Measurements from ENCODE around the gene RAB8B.
"Not testable (repeated sequence)": the region's sequence is repeated elsewhere in the genome, so short reads cannot be mapped to it uniquely, and the experiment has no call there.

Gene RAB8B

DNA sequence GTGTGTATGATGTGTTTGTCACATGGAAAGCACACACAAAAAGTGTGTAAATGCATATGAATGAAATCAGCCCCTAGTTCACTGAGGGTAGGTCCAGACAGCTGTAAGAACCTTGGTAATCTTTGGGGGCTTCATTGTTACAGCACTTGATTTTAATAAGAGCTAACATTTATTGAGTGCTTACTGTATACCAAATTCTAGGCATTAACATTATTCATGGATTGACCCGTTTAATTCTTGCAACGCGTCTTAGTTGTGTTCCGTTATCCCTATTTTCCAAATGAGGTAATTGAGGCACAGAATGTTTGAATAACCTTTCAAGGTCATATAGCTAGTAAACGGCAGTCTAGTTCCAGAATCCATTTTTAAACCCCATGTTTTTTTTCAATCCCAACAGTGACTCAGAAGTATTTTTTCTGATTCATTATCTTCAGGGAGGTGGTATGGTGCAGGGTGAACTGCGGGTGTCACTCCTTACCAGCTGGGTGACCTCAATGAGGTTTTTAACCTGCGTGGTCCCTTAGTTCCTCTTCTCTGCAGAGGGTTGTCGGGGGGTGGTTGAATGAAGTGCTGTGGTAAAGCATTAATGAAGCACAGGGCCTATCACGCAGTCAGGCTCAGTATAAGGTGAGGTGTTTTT is 14.2 kb downstream of the RAB8B start:
- peaks cover 67% of the 10 kb centered on the region for H3K79me2 ChIP-seq (ENCODE audit: low read length)
- TF ChIP-seq, protein P1, sequence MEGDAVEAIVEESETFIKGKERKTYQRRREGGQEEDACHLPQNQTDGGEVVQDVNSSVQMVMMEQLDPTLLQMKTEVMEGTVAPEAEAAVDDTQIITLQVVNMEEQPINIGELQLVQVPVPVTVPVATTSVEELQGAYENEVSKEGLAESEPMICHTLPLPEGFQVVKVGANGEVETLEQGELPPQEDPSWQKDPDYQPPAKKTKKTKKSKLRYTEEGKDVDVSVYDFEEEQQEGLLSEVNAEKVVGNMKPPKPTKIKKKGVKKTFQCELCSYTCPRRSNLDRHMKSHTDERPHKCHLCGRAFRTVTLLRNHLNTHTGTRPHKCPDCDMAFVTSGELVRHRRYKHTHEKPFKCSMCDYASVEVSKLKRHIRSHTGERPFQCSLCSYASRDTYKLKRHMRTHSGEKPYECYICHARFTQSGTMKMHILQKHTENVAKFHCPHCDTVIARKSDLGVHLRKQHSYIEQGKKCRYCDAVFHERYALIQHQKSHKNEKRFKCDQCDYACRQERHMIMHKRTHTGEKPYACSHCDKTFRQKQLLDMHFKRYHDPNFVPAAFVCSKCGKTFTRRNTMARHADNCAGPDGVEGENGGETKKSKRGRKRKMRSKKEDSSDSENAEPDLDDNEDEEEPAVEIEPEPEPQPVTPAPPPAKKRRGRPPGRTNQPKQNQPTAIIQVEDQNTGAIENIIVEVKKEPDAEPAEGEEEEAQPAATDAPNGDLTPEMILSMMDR (IDR thresholded peaks at IDR 0.05; ENCODE audit: low read length): no peak
- no peak for TF ChIP-seq EZH2phosphoT487 (IDR thresholded peaks at IDR 0.05; ENCODE audit: low read length)
- no peak for TF ChIP-seq EZH2 (optimal IDR thresholded peaks at IDR 0.05; ENCODE audit: low read depth, low read length)

DNA sequence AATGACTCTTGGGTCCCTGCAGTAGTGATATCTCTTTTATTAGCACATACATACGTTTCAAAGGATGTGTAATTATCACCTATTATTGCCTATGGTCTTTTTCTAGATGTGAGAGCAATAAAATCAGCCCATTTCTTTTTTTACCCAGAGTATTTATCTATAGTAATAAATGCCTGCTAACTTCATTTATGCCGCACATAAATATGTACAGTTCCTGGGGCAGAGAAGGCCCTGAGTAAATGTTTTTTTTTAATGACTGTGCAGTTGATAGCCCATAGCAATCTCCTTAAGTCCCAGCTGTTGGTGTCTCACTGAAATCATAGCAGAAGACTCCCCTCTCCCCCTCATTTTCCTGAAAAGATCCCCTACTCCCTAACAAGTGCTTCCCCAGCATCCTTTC is 16.7 kb downstream of the RAB8B start:
- no peaks in the 10 kb centered on the region for H4K20me1 ChIP-seq (ENCODE audit: insufficient read depth, low read length)

More for the DNA sequence above, 14.2 kb downstream of the RAB8B start:
- Histone ChIP-seq H3K27me3 (replicated peaks; ENCODE audit: insufficient read depth, low read length) (no peaks in the 10 kb centered on the region), H3K9me2 (replicated peaks; ENCODE audit: insufficient read depth, low read length) (no peaks in the 10 kb centered on the region), H3F3A (ENCODE audit: insufficient read depth, low read length) (no peaks in the 10 kb centered on the region), H3K9ac (ENCODE audit: low read length) (no peak overlapping the region), H3K9me3 (replicated peaks; ENCODE audit: insufficient read depth, low read length) (no peaks in the 10 kb centered on the region), H3K36me3 (replicated peaks; ENCODE audit: insufficient read depth, low read length) (no peaks in the 10 kb centered on the region), H4K20me1 (ENCODE audit: insufficient read depth, low read length) (no peaks in the 10 kb centered on the region), H3K4me1 (ENCODE audit: low read length) (no peaks in the 10 kb centered on the region), H3K4me2 (ENCODE audit: low read depth, low read length) (no peak overlapping the region), H3K27ac (ENCODE audit: low read length) (no peak overlapping the region), H2AFZ (ENCODE audit: low read length) (no peak overlapping the region), H3K4me3 (ENCODE audit: low read length) (no peak overlapping the region)
- no peak for DNase-seq

DNA sequence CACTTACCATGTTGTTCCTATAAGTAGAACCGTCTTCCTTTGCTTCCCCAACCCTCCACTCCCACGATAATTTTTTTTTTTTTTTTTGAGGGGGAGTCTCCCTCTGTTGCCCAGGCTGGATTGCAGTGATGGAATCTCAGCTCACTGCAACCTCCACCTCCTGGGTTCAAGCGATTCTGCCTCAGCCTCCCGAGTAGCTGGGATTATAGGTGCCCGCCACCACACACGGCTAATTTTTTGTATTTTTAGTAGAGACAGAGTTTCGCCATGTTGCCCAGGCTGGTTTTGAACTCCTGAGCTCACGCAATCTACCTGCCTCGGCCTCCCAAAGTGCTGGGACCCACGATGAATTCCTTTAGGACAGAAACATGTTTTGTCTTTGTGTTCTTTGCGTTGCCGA is 19.4 kb downstream of the RAB8B start:
- H2AFZ ChIP-seq (ENCODE audit: low read length); H3K4me1 ChIP-seq (ENCODE audit: low read length); H3K27ac ChIP-seq (ENCODE audit: low read length); H3K36me3 ChIP-seq (replicated peaks; ENCODE audit: insufficient read depth, low read length); H3K9me2 ChIP-seq (replicated peaks; ENCODE audit: insufficient read depth, low read length); H4K20me1 ChIP-seq (ENCODE audit: insufficient read depth, low read length); H3K27me3 ChIP-seq (replicated peaks; ENCODE audit: insufficient read depth, low read length); H3K4me3 ChIP-seq (ENCODE audit: low read length); H3K9me3 ChIP-seq (replicated peaks; ENCODE audit: insufficient read depth, low read length); H3K9ac ChIP-seq (ENCODE audit: low read length); H3F3A ChIP-seq (ENCODE audit: insufficient read depth, low read length); H3K4me2 ChIP-seq (ENCODE audit: low read depth, low read length); DNase-seq: not testable (repeated sequence)
- H3K79me2 ChIP-seq (ENCODE audit: low read length): peaks cover 62% of the 10 kb centered on the region

More for the DNA sequence above, 16.7 kb downstream of the RAB8B start:
- TF ChIP-seq, protein P1 (IDR thresholded peaks at IDR 0.05; ENCODE audit: low read length): no peak
- no peak for TF ChIP-seq EZH2phosphoT487 (IDR thresholded peaks at IDR 0.05; ENCODE audit: low read length)
- no peak for TF ChIP-seq EZH2 (optimal IDR thresholded peaks at IDR 0.05; ENCODE audit: low read depth, low read length)
- no peak for DNase-seq
- Histone ChIP-seq H3K9me2 (replicated peaks; ENCODE audit: insufficient read depth, low read length) (no peaks in the 10 kb centered on the region), H3K36me3 (replicated peaks; ENCODE audit: insufficient read depth, low read length) (no peaks in the 10 kb centered on the region), H3K27me3 (replicated peaks; ENCODE audit: insufficient read depth, low read length) (no peaks in the 10 kb centered on the region), H2AFZ (ENCODE audit: low read length) (no peak overlapping the region), H3K9me3 (replicated peaks; ENCODE audit: insufficient read depth, low read length) (no peaks in the 10 kb centered on the region), H3K79me2 (ENCODE audit: low read length) (peaks cover 58% of the 10 kb centered on the region), H3K4me3 (ENCODE audit: low read length) (no peak overlapping the region), H3K9ac (ENCODE audit: low read length) (no peak overlapping the region), H3F3A (ENCODE audit: insufficient read depth, low read length) (no peaks in the 10 kb centered on the region), H3K4me2 (ENCODE audit: low read depth, low read length) (no peak overlapping the region), H3K4me1 (ENCODE audit: low read length) (no peaks in the 10 kb centered on the region), H3K27ac (ENCODE audit: low read length) (no peak overlapping the region)

Measured in MM.1S (cell line).